NCI-H510A treated with DMSO at 0.1 percent for 48 hours (cell line): ENCODE data around the gene ZMYM2.

Experiments
- DNase-seq: peaks from one replicate; lab custom pipeline; 2025; lab: John Stamatoyannopoulos, UW

Gene ZMYM2

GRCh38 chr13:20105161-20105689 lies 146.7 kb downstream of the ZMYM2 start:
- DNase-seq = no peak

- DNase-seq = no peak
Measured at GRCh38 chr13:20106742-20107141, 148.2 kb downstream of the ZMYM2 start.

- DNase-seq = no peak
Measured at GRCh38 chr13:20109037-20109436, 150.5 kb downstream of the ZMYM2 start.

DNA sequence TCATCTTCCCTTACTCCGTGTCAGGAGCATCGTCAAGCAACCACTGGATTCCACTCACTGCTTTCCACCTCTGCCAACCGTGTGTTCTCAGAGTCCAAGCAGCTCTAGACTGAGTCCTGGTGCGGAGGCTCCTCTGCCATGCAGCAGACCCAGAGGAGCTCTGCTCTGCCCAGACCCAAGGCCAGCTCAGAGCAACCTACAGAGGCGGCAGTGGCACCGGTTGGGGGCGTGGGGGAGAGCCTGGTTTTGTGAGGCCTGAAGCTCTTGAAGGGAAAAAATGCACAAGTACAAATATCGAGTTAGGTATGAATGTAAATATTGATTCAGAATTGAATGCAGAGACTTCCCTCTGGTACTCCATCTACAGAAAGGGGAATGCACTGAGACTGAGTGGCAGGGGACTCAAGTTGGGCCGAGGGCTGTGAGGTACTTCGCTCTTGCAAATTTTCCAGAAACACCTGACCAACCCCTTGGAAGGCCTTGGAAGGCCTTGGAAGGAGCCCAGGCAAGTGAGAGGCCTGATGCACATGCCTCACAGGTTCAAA lies 155.6 kb downstream of the ZMYM2 start:
- no peak for DNase-seq

DNA sequence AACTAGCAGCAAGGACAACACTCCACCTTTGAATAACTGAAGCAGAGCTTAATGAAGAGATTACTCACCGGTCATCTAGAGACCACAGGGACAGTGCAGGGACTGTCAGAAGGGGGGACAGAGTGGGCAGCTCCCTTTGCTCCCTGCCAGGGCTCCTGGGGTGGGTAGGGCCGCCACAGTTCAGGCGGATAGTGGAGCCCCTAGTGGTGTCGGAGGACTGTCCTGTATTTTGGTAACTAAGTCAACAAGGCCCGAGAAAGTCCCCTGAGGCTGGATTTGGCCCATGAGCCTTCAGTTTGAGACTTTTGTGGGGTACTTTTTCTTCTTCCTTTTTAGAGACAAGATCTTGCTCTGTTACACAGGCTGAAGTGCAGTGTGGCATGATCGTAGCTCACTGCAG lies 157.7 kb downstream of the ZMYM2 start:
- DNase-seq = no peak

GRCh38 chr13:20118268-20119140 lies 160.0 kb downstream of the ZMYM2 start:
- no peak for DNase-seq

GRCh38 chr13:20119960-20120359 lies 161.4 kb downstream of the ZMYM2 start:
- DNase-seq = no peak

DNA sequence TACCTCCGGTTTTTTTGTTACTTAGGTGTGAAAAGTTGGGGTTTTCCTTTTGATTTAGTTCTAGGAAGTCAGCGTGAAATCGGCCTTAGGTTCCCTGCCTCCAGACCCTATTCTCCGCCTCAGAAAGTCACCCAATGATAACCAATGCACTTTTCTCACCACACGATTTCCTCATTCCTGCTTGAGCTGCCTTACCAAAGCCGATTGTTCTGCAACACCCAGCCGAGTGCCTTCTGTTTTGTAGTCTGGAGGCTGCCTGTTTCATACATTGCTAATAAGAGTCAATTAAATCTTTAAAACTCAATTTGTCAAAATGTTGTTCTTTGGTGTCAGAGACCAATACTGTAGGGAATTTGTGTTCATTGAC lies 162.6 kb downstream of the ZMYM2 start:
- no peak for DNase-seq

- no peak for DNase-seq
Measured at GRCh38 chr13:20124303-20124702, 165.8 kb downstream of the ZMYM2 start.

- no peak for DNase-seq
Measured at GRCh38 chr13:20125129-20125782, 166.7 kb downstream of the ZMYM2 start.

DNA sequence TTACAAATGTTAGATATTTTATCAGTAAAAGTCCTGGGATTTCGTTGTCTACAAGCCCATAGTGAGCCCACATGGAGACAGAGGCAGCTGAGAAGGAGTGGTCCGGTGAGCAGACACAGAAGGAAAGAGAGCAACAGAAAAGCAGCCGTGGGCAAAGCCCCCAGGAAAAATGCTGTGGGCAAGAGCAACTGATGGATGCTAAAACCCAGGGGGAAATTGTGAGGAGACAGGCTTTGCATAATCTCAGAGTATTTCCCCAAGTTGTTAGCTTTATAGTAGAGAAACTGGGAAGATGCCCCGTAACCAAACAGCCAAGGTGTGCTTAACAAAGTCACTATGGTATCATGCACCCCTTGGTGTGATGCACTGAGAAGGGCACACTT lies 167.2 kb downstream of the ZMYM2 start:
- DNase-seq = no peak

GRCh38 chr13:20126541-20127261 lies 168.2 kb downstream of the ZMYM2 start:
- no peak for DNase-seq

DNA sequence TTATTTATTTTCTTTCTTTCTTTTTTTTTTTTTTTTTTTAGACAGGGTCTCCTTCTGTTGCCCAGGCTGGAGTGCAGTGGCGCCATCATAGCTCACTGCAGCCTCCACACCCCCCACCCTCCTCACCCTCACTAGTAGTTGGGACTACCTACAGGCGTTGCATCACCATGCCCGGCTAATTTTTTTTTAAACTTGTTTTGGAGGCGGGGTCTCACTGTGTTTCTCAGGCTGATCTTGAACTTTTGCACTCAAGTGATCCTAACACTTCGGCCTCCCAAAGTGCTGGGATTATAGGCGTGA lies 168.7 kb downstream of the ZMYM2 start:
- DNase-seq = no peak

- DNase-seq = no peak
Measured at GRCh38 chr13:20127562-20128458, 169.3 kb downstream of the ZMYM2 start.

DNA sequence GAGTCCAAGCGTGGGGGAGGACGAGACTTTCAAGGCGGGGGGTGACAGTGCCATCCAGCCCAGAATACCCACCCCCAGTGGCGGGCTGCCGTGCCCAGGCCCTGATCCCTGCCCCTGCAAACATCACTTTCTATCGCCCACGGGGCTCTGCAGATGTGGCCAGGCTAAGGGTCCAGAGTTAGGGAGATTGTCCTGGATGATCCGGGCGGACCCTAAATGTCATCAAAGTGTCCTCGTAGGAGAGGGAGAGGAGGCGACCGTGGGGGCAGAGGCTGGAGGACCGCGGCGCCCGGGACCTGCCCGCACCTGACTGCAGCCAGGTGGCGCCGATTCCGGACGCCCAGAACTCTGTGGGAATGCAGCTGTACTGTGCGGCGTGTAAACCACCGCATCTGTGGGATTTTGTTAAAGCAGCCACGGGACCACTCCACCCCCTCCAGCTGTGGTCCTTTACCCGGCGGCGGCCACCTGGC lies 170.0 kb downstream of the ZMYM2 start:
- DNase-seq = no peak

GRCh38 chr13:20129076-20129475 lies 170.5 kb downstream of the ZMYM2 start:
- DNase-seq = no peak

DNA sequence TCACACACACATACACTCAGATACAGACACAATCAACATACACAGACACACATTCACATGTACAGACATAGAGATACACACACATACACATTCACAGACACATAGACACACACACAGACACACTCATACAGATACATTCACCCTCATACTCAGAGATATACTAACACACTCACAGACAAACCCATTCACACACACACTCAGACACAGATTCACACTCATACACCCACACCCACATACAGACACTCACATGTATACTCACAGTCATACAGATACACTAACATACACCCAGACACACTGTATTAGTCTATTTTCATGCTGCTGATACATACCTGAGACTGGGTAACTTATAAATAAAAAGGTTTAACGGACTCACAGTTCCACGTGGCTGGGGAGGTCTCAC lies 171.5 kb downstream of the ZMYM2 start:
- no peak for DNase-seq

GRCh38 chr13:20130652-20131051 lies 172.1 kb downstream of the ZMYM2 start:
- DNase-seq = no peak

GRCh38 chr13:20131057-20131832 lies 172.7 kb downstream of the ZMYM2 start:
- no peak for DNase-seq

- no peak for DNase-seq
Measured at GRCh38 chr13:20132052-20132634, 173.6 kb downstream of the ZMYM2 start.
